Heart left ventricle (tissue), 13 donors: Measurements from ENCODE around the gene PPFIBP1.

Experiments
- CTCF ChIP-seq, 12 donors: fragments of 200-600 bp; sonication (generic) in 4 of 12; IDR thresholded peaks; one replicate each; pipeline versions ENCODE4 v1.5.0 to v1.8.0; 2018 to 2022; ENCODE audit warnings: antibody characterized with exemption in 12 of 12, mild to moderate bottlenecking in 5 of 12
- POLR2A ChIP-seq, 2 donors: fragments of 450-650 bp; IDR thresholded peaks; one replicate each; pipeline ENCODE4 v1.6.1; 2017; ENCODE audit warnings: antibody characterized with exemption in 2 of 2, mild to moderate bottlenecking in 2 of 2, moderate library complexity in 2 of 2
- donor health status: ischemic (EF 13 %, LVEDD 7.1; RV severe dilation, severe dysfunction).
- donor health status: DM: no; HTN: yes; CAD: no.
- donor health status: DM: no; HTN: no; CAD: no.
- donor health status: ischemic (EF 25% LVEDD 6.9; RV normal size, moderate dysfunction).
- donor health status: ischemic (EF 25% LVEDD 5.7; RV mildly dilated, moderate dysfunction).
- donor health status: ischemic (EF 35%, LVEDD 5.7; RV mildly dilated, moderate dysfunction).
- donor health status: nonischemic (EF 11% LVEDD 7.7; RV severe dilation, severe dysfunction).
- donor health status: DM: yes; HTN: yes; CAD: no.
- donor health status: PGD.
- donor health status: ischemic (EF 29% LVEDD 5.4; RV normal size, mild dysfunction).
- donor health status: nonischemic (EF 23%, LVEDD 6.1; RV moderate dilation, normal function).

GRCh38 chr12:27695556-27696292 lies 171.7 kb downstream of the PPFIBP1 start:
- TF ChIP-seq CTCF (IDR thresholded peaks at IDR 0.05): no peak
- no peak for TF ChIP-seq POLR2A (IDR thresholded peaks at IDR 0.05)
